ENCODE data around the gene KRT15. TPM values are rescaled to one million over a fixed set of nuclear protein-coding genes. Genes with fewer than 3 reads are reported as not detected.

Gene KRT15
- total and polyA plus RNA-seq, 10 of the 15 experiments (the other 5 are each of a cell fraction or from before 2014, with no cell fraction given): 0.06 to 0.17 TPM; not detected in 8

DNA sequence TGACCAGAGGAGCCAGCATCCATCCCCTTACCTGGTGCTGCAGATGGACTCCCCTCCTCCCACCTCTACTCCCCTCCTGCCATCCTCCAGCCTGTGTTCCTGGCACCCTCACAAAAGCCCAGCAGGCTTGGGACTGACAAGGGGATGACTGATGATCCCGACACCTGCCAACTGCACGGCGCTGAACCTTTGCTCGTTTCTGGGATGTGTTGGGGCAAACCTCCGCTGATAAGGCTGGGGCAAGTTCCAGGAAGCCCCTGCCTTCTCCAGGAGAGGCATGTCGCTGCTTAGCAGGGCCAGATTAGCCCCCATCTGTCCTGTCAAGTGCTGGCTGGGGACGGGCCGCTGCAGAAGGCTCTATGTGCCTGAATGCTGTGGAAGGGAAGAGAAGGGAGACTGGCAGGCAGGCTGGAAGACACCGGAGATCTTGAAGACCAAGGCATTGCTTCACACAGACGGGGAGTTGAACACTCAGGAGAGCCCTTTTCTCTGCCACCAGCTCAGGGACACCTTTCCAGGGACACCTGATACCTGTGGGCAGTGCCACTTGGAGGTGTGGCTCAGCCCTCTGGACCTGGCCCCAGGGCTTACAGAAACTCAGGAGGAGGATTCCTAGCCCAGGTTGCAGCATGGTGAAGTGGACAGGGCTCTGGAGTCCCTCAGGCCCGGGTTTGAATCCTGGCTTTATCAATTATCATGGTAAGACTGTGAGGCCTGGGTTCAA, 973 bp upstream of the KRT15 start:
- Histone ChIP-seq H3K27me3 (replicated peaks in 1 of 2; ENCODE audit: control insufficient read depth in 2 of 2, insufficient read depth in 2 of 2, low read length in 1 of 2) (no peaks in the 10 kb centered on the region; a peak in 1 of 4 replicates), H3K9ac (ENCODE audit: control insufficient read depth, insufficient read depth, low read length) (no peak overlapping the region)
- intact Hi-C loops (cut with micrococcal nuclease; ENCODE audit: unreplicated experiment): no loop called here

DNA sequence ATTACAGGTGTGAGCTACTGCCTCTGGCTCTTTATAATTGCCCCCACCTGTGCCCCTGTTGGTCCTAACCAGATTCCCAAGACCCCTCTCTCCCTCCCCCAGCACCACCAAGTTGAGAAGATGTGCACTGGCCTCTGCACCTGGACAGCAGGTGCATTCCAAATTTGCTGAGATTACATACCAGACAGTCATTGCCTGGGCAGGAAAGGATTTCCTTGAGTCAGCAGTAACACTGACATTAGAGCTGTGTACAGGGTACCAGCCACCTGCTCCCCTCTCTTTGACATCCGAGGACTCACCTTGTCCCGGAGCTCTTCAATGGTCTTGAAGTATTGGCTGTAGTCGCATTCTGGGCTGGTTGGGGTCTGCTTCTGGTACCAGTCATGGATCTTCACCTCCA, 659 bp downstream of the KRT15 start:
- ChIA-PET RAD21 (ENCODE audit: unreplicated experiment) (no interaction called here), SMC1A (ENCODE audit: uncharacterized antibody, unreplicated experiment) (no interaction called here), POLR2A (no interaction called here), CTCF (no interaction called here)
- Histone ChIP-seq H3K9ac (ENCODE audit: control insufficient read depth, insufficient read depth, low read length) (no peak overlapping the region), H3K27me3 (replicated peaks in 1 of 2; ENCODE audit: control insufficient read depth in 2 of 2, insufficient read depth in 2 of 2, low read length in 1 of 2) (no peaks in the 10 kb centered on the region; a peak in 1 of 4 replicates), H3K79me2 (ENCODE audit: control insufficient read depth, insufficient read depth, low read length) (no peaks in the 10 kb centered on the region), H3K4me3 (no peak overlapping the region), H4K20me1 (ENCODE audit: control insufficient read depth, insufficient read depth) (no peaks in the 10 kb centered on the region), H3K27ac (ENCODE audit: control insufficient read depth, insufficient read depth) (no peak overlapping the region), H3K4me2 (ENCODE audit: control insufficient read depth, insufficient read depth) (no peak overlapping the region), H3K9me3 (replicated peaks; ENCODE audit: control insufficient read depth, insufficient read depth, low read length) (no peaks in the 10 kb centered on the region), H3K36me3 (ENCODE audit: control insufficient read depth in 2 of 2, insufficient read depth in 2 of 2, low read length in 1 of 2) (no peaks in the 10 kb centered on the region), H2AFZ (ENCODE audit: control insufficient read depth, low read depth, low read length) (no peak overlapping the region), H3K4me1 (ENCODE audit: control insufficient read depth, insufficient read depth, low read length) (no peaks in the 10 kb centered on the region)
- no peak for ATAC-seq
- 0% methylated on average over 3 of the region's 3 CpGs for WGBS (ENCODE audit: insufficient coverage, insufficient replicate concordance, low lambda C conversion rate, missing lambda C conversion rate)
- intact Hi-C loops (cut with micrococcal nuclease; ENCODE audit: unreplicated experiment) (no loop called here), in situ Hi-C loops (cut with MboI) (no loop called here)
- no TSS peak for BruUV-seq (replicated peaks)
- FAIRE-seq: no peak
- DNase-seq (ENCODE audit: low read depth, low spot score): no peak
- TF ChIP-seq NR2F1 (conservative IDR thresholded peaks at IDR 0.05) (no peak), RCOR1 (conservative IDR thresholded peaks at IDR 0.05; ENCODE audit: low read depth, low read length) (no peak), MTA2 (IDR thresholded peaks at IDR 0.05; ENCODE audit: low read depth) (no peak), SUZ12 (IDR thresholded peaks at IDR 0.05; ENCODE audit: unreplicated experiment) (no peak), KAT2A (conservative IDR thresholded peaks at IDR 0.05; ENCODE audit: control insufficient read depth, low read depth, low read length) (no peak), ZNF622 (IDR thresholded peaks at IDR 0.05) (no peak), BCLAF1 (IDR thresholded peaks at IDR 0.05) (no peak), RFX5 (IDR thresholded peaks at IDR 0.05; ENCODE audit: low read depth, low read length) (no peak)
- TF ChIP-seq, protein P1, sequence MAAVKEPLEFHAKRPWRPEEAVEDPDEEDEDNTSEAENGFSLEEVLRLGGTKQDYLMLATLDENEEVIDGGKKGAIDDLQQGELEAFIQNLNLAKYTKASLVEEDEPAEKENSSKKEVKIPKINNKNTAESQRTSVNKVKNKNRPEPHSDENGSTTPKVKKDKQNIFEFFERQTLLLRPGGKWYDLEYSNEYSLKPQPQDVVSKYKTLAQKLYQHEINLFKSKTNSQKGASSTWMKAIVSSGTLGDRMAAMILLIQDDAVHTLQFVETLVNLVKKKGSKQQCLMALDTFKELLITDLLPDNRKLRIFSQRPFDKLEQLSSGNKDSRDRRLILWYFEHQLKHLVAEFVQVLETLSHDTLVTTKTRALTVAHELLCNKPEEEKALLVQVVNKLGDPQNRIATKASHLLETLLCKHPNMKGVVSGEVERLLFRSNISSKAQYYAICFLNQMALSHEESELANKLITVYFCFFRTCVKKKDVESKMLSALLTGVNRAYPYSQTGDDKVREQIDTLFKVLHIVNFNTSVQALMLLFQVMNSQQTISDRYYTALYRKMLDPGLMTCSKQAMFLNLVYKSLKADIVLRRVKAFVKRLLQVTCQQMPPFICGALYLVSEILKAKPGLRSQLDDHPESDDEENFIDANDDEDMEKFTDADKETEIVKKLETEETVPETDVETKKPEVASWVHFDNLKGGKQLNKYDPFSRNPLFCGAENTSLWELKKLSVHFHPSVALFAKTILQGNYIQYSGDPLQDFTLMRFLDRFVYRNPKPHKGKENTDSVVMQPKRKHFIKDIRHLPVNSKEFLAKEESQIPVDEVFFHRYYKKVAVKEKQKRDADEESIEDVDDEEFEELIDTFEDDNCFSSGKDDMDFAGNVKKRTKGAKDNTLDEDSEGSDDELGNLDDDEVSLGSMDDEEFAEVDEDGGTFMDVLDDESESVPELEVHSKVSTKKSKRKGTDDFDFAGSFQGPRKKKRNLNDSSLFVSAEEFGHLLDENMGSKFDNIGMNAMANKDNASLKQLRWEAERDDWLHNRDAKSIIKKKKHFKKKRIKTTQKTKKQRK (IDR thresholded peaks at IDR 0.05; ENCODE audit: low read depth, low read length): no peak

More for the DNA sequence above, 973 bp upstream of the KRT15 start:
- Histone ChIP-seq H4K20me1 (ENCODE audit: control insufficient read depth, insufficient read depth) (no peaks in the 10 kb centered on the region), H3K4me3 (no peak overlapping the region), H2AFZ (ENCODE audit: control insufficient read depth, low read depth, low read length) (no peak overlapping the region), H3K4me1 (ENCODE audit: control insufficient read depth, insufficient read depth, low read length) (no peaks in the 10 kb centered on the region), H3K79me2 (ENCODE audit: control insufficient read depth, insufficient read depth, low read length) (no peaks in the 10 kb centered on the region), H3K4me2 (ENCODE audit: control insufficient read depth, insufficient read depth) (no peak overlapping the region), H3K27ac (ENCODE audit: control insufficient read depth, insufficient read depth) (no peak overlapping the region), H3K36me3 (ENCODE audit: control insufficient read depth in 2 of 2, insufficient read depth in 2 of 2, low read length in 1 of 2) (no peaks in the 10 kb centered on the region), H3K9me3 (replicated peaks; ENCODE audit: control insufficient read depth, insufficient read depth, low read length) (no peaks in the 10 kb centered on the region)
- ChIA-PET SMC1A (ENCODE audit: uncharacterized antibody, unreplicated experiment) (no interaction called here), RAD21 (ENCODE audit: unreplicated experiment) (no interaction called here), CTCF (no interaction called here), POLR2A (no interaction called here)
- FAIRE-seq: no peak
- no peak for ATAC-seq
- BruUV-seq (replicated peaks): no TSS peak
- no peak for TF ChIP-seq SIN3A (IDR thresholded peaks at IDR 0.05; ENCODE audit: low read depth, low read length)
- no peak for DNase-seq (ENCODE audit: low read depth, low spot score)
- in situ Hi-C loops (cut with MboI): no loop called here
- 4% methylated on average over 8 of the region's 11 CpGs for WGBS (ENCODE audit: insufficient coverage, insufficient replicate concordance, low lambda C conversion rate, missing lambda C conversion rate)

All from GM12878 (cell line).